ENCODE results near the gene SKIC2.
"Not testable (repeated sequence)": the region's sequence is repeated elsewhere in the genome, so short reads cannot be mapped to it uniquely, and the experiment has no call there.

SKIC2 gene

GRCh38 chr6:32005538-32005880, 46.5 kb downstream of the SKIC2 start:
- not testable (repeated sequence) for DNase-seq

GRCh38 chr6:32005991-32006529, 47.1 kb downstream of the SKIC2 start:
- not testable (repeated sequence) for DNase-seq

GRCh38 chr6:32007086-32007485, 48.1 kb downstream of the SKIC2 start:
- DNase-seq, result not testable (repeated sequence)

GRCh38 chr6:32008037-32008436, 49.1 kb downstream of the SKIC2 start:
- DNase-seq, result not testable (repeated sequence)

GRCh38 chr6:32008616-32009015, 49.6 kb downstream of the SKIC2 start:
- not testable (repeated sequence) for DNase-seq

GRCh38 chr6:32009537-32009936, 50.6 kb downstream of the SKIC2 start:
- DNase-seq, result not testable (repeated sequence)

GRCh38 chr6:32010856-32011530, 52.0 kb downstream of the SKIC2 start:
- DNase-seq, result not testable (repeated sequence)

GRCh38 chr6:32012941-32013617, 54.1 kb downstream of the SKIC2 start:
- DNase-seq, result not testable (repeated sequence)

GRCh38 chr6:32013738-32014137, 54.8 kb downstream of the SKIC2 start:
- DNase-seq, result not testable (repeated sequence)

GRCh38 chr6:32014547-32014946, 55.6 kb downstream of the SKIC2 start, which contains the start of gene C4B:
Gene C4B (plus strand): TSS chr6:32014795. CDS start chr6:32014846, 51 bp downstream.
- not testable (repeated sequence) for DNase-seq

Measured in HCEC 1CT (cell line).